ENCODE results near the gene GALNTL6. TPM values are rescaled to one million over a fixed set of nuclear protein-coding genes. Genes with fewer than 3 reads are reported as not detected.
"Not testable (repeated sequence)": the region's sequence is repeated elsewhere in the genome, so short reads cannot be mapped to it uniquely, and the experiment has no call there.

GALNTL6 gene
- total and polyA plus RNA-seq, 2 of the 4 experiments (the other 2 are of a cell fraction) = under 0.01 TPM; not detected in 1

DNA sequence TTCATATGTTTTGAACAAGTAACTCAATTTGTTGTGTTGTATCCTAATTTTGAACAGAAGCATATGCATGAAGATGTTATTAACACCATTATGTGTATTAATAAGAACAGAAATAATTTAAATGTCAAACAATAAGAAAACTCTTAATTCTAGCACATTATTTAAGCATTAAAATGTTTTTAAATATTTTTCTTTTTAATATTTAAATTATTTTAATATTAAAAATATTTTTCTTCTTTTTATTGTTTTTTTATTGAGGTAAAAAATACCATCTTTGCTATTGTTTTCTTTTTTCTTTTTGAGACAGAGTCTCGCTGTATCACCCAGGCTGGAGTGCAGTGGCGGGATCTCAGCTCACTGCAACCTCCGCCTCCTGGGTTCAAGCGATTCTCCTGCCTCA is 914.4 kb downstream of the GALNTL6 start:
- in situ Hi-C loops (cut with MboI; ENCODE audit: low sequenced_read_pairs) = no loop called here
- H3K14ac ChIP-seq (replicated peaks; ENCODE audit: low read depth, low read length) = no peak overlapping the region
- no peaks in the 10 kb centered on the region for H3K27me3 ChIP-seq (ENCODE audit: control insufficient read depth, insufficient read depth, low read length)
- no peak overlapping the region for H2AK5ac ChIP-seq (ENCODE audit: low read depth, low read length)
- no peak overlapping the region for H4K8ac ChIP-seq (ENCODE audit: low read depth in 2 of 2, low read length in 2 of 2)
- DNase-seq = no peak
- H3K4me1 ChIP-seq (ENCODE audit: control insufficient read depth, insufficient read depth, low read length) = no peaks in the 10 kb centered on the region
- H3K79me1 ChIP-seq (ENCODE audit: low read depth in 1 of 2, low read length in 2 of 2) = no peaks in the 10 kb centered on the region
- 0 out of 2 replicates have a peak, but pooled peaks cover 2% of the 10 kb centered on the region for H3K9me3 ChIP-seq (ENCODE audit: control insufficient read depth, insufficient read depth, low read length)
- no peak overlapping the region for H2AK9ac ChIP-seq (replicated peaks; ENCODE audit: low read depth, low read length, poor library complexity)
- H4K20me1 ChIP-seq (ENCODE audit: insufficient read depth, low read length) = no peaks in the 10 kb centered on the region
- ATAC-seq (ENCODE audit: low read depth) = no peak
- dilution Hi-C loops (cut with HindIII; ENCODE audit: low sequenced_read_pairs, unreplicated experiment) = no loop called here
- H2BK20ac ChIP-seq (ENCODE audit: low read depth, low read length) = no peak overlapping the region
- no peak overlapping the region for H4K91ac ChIP-seq (ENCODE audit: insufficient read depth, low read depth, low read length)
- no peak overlapping the region for H3K9ac ChIP-seq (ENCODE audit: low read depth, low read length)
- no peak overlapping the region for H4K5ac ChIP-seq (ENCODE audit: low read depth, low read length)
- H3K4me2 ChIP-seq (ENCODE audit: low read depth, low read length) = no peak overlapping the region
- WGBS, 2 experiments (ENCODE audit: extremely low coverage in 2 of 2, insufficient read length in 1 of 2) = no CpG with 5 or more reads among the region's 4 CpGs
- intact Hi-C loops (cut with micrococcal nuclease) = no loop called here
- no peak overlapping the region for H3K23ac ChIP-seq (ENCODE audit: low read depth, low read length)
- H3K36me3 ChIP-seq (ENCODE audit: control insufficient read depth, insufficient read depth, low read length) = no peaks in the 10 kb centered on the region
- H2AFZ ChIP-seq (replicated peaks; ENCODE audit: low read length, poor library complexity) = no peak overlapping the region
- no peak overlapping the region for H3K4me3 ChIP-seq (ENCODE audit: insufficient read depth, low read depth, low read length)
- no peaks in the 10 kb centered on the region for H3K9me1 ChIP-seq (ENCODE audit: insufficient read depth, low read length)
- CTCF ChIA-PET = no interaction called here
- no peak overlapping the region for H3K18ac ChIP-seq (ENCODE audit: low read depth, low read length)
- no peak overlapping the region for H3K4ac ChIP-seq (ENCODE audit: low read depth, low read length)
- TF ChIP-seq MXI1 (IDR thresholded peaks at IDR 0.05; ENCODE audit: borderline replicate concordance, low read depth, low read length) (no peak), FOS (IDR thresholded peaks at IDR 0.05; ENCODE audit: low read depth, low read length) (no peak), CHD1 (IDR thresholded peaks at IDR 0.05; ENCODE audit: low read depth, low read length) (no peak), RCOR1 (IDR thresholded peaks at IDR 0.05; ENCODE audit: insufficient replicate concordance, low read length) (no peak)
- TF ChIP-seq, protein P1, sequence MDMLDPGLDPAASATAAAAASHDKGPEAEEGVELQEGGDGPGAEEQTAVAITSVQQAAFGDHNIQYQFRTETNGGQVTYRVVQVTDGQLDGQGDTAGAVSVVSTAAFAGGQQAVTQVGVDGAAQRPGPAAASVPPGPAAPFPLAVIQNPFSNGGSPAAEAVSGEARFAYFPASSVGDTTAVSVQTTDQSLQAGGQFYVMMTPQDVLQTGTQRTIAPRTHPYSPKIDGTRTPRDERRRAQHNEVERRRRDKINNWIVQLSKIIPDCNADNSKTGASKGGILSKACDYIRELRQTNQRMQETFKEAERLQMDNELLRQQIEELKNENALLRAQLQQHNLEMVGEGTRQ (IDR thresholded peaks at IDR 0.05; ENCODE audit: low read depth, low read length) = no peak
- TF ChIP-seq, protein P2, sequence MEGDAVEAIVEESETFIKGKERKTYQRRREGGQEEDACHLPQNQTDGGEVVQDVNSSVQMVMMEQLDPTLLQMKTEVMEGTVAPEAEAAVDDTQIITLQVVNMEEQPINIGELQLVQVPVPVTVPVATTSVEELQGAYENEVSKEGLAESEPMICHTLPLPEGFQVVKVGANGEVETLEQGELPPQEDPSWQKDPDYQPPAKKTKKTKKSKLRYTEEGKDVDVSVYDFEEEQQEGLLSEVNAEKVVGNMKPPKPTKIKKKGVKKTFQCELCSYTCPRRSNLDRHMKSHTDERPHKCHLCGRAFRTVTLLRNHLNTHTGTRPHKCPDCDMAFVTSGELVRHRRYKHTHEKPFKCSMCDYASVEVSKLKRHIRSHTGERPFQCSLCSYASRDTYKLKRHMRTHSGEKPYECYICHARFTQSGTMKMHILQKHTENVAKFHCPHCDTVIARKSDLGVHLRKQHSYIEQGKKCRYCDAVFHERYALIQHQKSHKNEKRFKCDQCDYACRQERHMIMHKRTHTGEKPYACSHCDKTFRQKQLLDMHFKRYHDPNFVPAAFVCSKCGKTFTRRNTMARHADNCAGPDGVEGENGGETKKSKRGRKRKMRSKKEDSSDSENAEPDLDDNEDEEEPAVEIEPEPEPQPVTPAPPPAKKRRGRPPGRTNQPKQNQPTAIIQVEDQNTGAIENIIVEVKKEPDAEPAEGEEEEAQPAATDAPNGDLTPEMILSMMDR (conservative IDR thresholded peaks at IDR 0.05; ENCODE audit: low read depth, low read length) = no peak
- BruUV-seq (replicated peaks) = no TSS peak
- no peak overlapping the region for H3K27ac ChIP-seq (ENCODE audit: insufficient read depth, low read length)
- POLR2A ChIA-PET (ENCODE audit: unreplicated experiment) = no interaction called here
- H2BK5ac ChIP-seq (ENCODE audit: low read depth, low read length, poor library complexity, severe bottlenecking) = no peak overlapping the region
- no peak overlapping the region for H3K56ac ChIP-seq (ENCODE audit: extremely low read depth, insufficient read depth, low read length)
- no peak overlapping the region for H2BK15ac ChIP-seq (ENCODE audit: low read depth, low read length)
- H2BK120ac ChIP-seq (ENCODE audit: low read depth, low read length) = no peak overlapping the region

DNA sequence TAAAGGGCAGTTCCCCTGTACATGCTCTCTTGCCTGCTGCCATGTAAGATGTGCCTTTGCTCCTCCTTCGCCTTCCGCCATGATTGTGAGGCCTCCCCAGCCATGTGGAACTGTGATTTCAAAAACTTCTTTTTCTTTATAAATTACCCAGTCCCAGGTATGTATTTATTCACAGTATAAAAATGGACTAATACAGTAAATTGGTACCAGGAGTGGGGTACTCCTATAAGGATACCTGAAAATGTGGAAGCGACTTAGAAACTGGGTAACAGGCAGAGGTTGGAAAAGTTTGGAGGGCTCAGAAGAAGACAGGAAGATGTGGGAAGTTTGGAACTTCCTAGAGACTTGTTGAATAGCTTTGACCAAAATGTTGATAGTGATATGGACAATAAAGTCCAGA is 920.4 kb downstream of the GALNTL6 start:
- H3K9me1 ChIP-seq (ENCODE audit: insufficient read depth, low read length); H3K14ac ChIP-seq (replicated peaks; ENCODE audit: low read depth, low read length); DNase-seq; H4K20me1 ChIP-seq (ENCODE audit: insufficient read depth, low read length); H2AK5ac ChIP-seq (ENCODE audit: low read depth, low read length); H2BK20ac ChIP-seq (ENCODE audit: low read depth, low read length); H3K4ac ChIP-seq (ENCODE audit: low read depth, low read length); H2BK5ac ChIP-seq (ENCODE audit: low read depth, low read length, poor library complexity, severe bottlenecking); H3K4me1 ChIP-seq (ENCODE audit: control insufficient read depth, insufficient read depth, low read length); H3K9ac ChIP-seq (ENCODE audit: low read depth, low read length); H4K5ac ChIP-seq (ENCODE audit: low read depth, low read length); H3K23ac ChIP-seq (ENCODE audit: low read depth, low read length); H2BK15ac ChIP-seq (ENCODE audit: low read depth, low read length); H3K36me3 ChIP-seq (ENCODE audit: control insufficient read depth, insufficient read depth, low read length); H3K4me3 ChIP-seq (ENCODE audit: insufficient read depth, low read depth, low read length); dilution Hi-C loops (cut with HindIII; ENCODE audit: low sequenced_read_pairs, unreplicated experiment); H4K8ac ChIP-seq (ENCODE audit: low read depth in 2 of 2, low read length in 2 of 2); H2AK9ac ChIP-seq (replicated peaks; ENCODE audit: low read depth, low read length, poor library complexity); H2AFZ ChIP-seq (replicated peaks; ENCODE audit: low read length, poor library complexity); in situ Hi-C loops (cut with MboI; ENCODE audit: low sequenced_read_pairs); POLR2A ChIA-PET (ENCODE audit: unreplicated experiment); intact Hi-C loops (cut with micrococcal nuclease); H3K27ac ChIP-seq (ENCODE audit: insufficient read depth, low read length); H4K91ac ChIP-seq (ENCODE audit: insufficient read depth, low read depth, low read length); H3K79me1 ChIP-seq (ENCODE audit: low read depth in 1 of 2, low read length in 2 of 2); BruUV-seq (replicated peaks); H3K18ac ChIP-seq (ENCODE audit: low read depth, low read length); H2BK120ac ChIP-seq (ENCODE audit: low read depth, low read length); H3K27me3 ChIP-seq (ENCODE audit: control insufficient read depth, insufficient read depth, low read length); ATAC-seq (ENCODE audit: low read depth); H3K56ac ChIP-seq (ENCODE audit: extremely low read depth, insufficient read depth, low read length); H3K4me2 ChIP-seq (ENCODE audit: low read depth, low read length); CTCF ChIA-PET: not testable (repeated sequence)
- WGBS, 2 experiments (ENCODE audit: extremely low coverage in 2 of 2, insufficient read length in 1 of 2) = no CpG with 5 or more reads among the region's 3 CpGs
- H3K9me3 ChIP-seq (ENCODE audit: control insufficient read depth, insufficient read depth, low read length) = peaks cover 15% of the 10 kb centered on the region
